T-helper 1 cell (primary cell): Measurements from ENCODE around the gene MYH11.
"Not testable (repeated sequence)": the region's sequence is repeated elsewhere in the genome, so short reads cannot be mapped to it uniquely, and the experiment has no call there.

Source experiments
- DNase-seq, 5 donors: peaks; one replicate each; pipeline ENCODE4 v3.0.0-alpha.2; 2012 to 2020

The MYH11 gene

DNA sequence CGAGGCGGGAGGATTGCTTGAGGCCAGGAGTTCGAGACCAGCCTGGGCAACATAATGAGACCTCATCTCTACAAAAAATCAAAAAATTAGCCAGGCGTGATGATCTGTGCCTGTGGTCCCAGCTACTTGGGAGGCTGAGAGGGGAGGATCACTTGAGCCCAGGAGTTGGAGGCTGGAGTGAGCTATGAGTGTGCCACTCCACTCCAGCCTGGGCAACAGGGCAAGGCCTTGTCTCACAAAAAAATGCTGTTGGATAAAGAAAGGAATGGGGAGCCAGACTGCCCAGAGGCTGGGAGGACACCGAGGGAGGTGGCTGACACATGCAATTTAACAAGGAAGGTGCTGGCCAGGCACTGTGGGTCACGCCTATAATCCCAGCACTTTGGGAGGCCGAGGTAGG is 47.5 kb downstream of the MYH11 start:
- DNase-seq, result not testable (repeated sequence)

DNA sequence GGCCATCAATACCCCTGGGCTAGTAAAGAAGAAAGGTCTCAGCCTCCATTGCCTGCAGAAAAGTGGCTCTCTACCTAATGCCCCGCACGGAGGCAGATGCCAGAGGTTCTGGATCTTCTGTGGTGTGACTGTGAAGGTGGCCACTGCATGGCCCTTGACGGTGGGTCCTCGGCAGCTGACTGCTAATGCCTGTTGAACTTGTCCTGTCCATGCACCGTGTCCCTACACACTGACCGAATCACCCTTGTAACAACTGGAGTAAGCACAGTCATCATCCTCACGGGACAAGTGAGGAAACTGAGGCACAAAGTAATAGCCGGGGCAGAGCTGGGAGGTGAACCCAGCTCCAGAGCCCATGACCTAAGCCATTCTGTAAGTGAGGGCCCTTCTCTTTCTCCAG is 48.8 kb downstream of the MYH11 start:
- no peak for DNase-seq

DNA sequence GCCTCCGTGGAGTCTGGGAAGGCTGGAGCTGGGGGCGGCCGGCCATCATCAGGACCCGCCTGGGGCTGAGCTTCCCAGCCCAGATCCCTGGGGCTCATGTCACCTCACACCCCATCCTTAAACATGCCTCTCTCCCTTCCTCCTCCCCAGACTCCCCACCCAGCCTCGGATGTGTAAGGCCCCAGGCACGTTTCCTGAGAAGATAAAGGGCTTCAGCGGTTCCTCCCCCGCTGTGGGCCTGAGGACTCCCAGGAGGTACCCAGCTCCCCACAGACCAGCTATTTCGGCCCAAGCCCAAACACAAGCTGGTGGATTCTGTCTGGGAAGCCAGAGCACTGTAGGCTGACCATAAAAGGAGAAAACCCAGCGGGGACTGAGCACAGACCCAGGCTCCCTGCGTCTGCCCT is 49.2 kb downstream of the MYH11 start:
- DNase-seq, result no peak

DNA sequence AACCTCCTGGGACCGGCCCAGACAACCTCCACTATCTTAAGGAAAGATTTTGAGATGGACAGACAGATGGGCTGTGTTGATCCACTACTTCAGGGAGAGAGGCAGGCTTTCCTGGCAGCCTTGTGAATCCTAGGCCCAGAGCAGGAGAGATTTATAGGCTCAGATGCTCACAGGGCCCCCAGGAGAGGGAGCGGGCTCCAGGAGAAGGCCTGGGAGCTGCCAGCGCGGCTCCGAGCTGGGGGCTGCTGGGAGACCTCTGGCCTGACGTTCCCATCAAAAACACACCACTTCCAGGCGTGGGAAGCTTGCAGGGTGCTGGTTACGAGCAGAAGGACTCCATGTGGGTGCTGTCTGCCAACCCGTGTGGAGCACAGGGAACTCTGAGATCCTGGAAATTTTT is 53.2 kb downstream of the MYH11 start:
- DNase-seq, result no peak

DNA sequence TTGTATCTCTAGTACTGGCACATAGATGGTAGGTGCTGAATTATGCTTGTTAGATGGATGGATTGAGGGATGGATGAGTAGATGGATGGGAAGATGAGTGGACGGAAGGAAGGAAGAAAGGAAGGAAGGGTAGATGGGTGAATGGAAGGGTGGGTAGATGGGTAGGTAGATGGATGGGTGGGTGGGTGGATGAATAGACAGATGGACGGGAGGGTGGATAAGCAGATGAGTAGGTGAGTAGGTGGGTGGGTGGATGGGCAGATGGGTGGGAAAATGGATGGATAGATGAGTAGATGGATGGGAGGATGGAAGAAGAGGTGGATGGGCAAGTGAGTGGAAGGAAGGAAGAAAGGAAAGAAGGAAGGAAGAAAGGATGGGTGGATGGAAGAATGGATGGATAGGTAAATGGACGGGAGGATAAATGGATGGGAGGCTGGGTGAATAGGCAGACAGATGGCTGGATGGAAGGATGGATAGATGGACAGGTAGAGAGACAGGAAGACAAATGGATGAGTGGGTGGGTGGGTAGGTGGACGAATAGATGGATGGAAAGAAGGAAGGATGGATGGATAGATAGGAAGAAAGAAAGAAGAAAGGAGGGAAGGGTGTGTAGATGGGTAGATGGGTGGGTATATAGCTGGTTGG is 56.9 kb downstream of the MYH11 start:
- DNase-seq, result no peak

DNA sequence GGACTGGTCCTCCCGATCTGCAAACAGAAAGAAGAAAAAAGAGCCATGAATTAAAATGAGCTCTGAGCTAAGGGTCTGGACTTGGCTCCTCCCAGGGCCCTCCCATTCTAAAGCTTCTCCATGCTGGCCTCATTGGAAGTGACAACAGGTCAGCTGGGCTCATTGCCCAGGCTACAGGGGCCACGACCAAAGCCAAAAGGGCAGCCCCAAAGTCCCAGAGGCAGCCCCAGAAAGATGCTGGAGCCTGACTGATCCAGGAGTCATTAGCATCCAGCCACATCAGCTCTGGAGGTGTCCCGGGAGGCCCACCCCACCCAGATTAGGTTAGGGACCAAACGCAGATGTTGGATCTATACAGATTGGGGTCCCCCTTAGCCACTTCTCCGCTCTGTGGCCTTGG is 58.2 kb downstream of the MYH11 start:
- no peak for DNase-seq

DNA sequence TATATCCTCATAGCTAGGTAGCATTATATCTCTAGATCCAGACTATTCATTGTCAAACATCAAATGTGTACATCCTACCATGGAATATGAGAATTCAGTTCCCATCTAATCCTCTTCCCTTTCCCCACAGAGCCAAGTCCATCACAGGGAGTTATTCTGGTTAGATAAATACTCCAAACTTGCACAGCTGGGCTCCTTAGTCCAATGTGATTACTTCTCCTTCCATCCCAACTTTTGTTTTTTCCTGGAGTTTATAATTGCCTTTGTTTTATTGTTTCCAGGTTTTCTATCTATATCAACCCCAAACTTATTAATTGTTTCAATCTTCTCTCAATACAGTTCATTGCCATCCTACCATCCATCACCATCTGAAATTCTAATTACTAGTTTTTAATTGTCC is 59.9 kb downstream of the MYH11 start:
- DNase-seq, result no peak

DNA sequence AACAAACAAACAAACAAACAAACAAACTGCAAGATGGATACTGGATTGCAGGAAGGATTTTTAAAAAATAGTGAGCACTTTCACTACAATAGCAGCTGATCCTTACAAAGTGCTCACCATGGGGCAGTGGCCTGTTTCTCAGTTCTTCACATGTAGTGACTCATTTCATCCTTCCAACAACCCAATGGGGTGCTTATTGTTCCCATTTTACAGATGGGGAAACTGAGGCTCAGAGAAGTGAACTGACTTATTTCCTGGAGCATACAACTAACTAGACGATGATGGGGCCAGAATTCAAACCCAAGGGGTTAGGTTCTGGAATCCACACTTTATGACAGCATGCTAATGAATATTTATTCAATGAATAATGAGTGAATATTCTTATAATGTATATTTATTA is 61.2 kb downstream of the MYH11 start:
- no peak for DNase-seq

DNA sequence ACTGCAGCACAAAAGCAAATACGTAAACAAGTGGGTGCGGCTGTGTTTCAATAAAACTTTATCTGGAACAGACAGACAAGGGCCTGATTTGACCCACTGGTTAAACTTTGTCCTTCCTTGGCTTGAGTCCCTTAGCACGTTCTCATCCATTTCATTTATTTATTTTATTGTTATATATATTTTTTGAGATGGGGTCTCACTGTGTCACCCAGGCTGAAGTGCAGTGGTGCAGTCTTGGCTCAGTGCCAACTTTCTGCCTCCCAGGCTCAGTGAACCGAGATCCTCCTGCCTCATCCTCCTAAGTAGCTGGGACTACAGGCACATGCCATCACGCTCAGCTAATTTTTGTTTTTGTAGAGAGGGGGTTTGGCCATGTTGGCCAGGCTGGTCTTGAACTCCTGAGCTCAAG is 64.3 kb downstream of the MYH11 start:
- no peak for DNase-seq

DNA sequence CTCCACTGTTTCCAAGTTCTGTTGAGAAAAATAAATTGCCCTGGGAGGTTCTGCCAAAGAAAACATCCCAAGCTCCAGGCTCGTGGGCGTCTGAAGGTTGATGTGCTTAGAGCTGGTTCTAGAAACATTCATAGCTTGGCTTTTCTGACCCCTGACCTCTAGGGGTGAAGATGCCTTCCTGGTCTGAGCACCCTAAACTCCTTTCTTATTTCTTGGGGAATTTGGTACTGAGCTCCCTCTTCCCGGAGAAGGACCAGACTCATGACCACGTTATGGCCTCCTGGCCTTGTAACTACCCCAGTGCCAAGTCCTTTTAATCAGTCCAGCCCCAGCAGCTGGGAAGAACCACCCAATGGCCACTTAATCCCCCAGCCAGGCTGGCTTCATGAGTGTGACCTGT is 66.4 kb downstream of the MYH11 start:
- no peak for DNase-seq

DNA sequence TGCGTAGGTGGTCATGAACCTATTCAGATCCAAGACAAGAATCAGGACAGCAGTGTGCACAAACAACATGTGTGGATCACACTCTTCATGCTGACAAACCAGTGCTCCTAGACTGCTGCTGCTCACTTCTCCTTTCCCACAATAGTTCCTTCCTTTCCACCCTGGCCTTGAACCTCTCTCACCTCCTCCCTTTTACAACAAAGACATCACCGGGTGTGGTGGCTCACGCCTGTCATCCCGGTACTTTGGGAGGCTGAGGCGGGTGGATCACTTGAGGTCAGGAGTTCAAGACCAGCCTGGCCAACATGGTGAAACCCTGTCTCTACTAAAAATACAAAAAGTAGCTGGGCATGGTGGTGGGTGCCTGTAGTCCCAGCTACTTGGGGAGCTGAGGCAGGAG is 67.0 kb downstream of the MYH11 start:
- not testable (repeated sequence) for DNase-seq

DNA sequence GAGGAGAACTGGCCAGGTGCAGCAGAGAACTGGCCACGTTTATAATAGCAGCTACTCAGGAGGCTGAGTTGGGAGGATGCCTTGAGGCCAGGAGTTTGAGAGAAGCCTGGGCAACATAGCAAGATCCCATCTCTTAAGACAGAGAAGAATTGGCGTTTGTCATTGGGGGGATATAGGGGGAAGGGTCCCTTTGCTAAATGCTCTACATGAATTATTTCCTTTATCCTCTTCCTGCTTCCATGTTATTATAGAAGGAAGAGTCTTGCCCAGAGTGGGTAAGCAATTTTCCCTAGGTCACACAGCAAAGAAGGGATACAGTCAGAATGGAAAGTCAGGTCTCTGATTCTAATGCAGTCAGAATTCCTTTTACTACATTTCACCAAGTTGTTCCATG is 68.0 kb downstream of the MYH11 start:
- DNase-seq, result no peak

DNA sequence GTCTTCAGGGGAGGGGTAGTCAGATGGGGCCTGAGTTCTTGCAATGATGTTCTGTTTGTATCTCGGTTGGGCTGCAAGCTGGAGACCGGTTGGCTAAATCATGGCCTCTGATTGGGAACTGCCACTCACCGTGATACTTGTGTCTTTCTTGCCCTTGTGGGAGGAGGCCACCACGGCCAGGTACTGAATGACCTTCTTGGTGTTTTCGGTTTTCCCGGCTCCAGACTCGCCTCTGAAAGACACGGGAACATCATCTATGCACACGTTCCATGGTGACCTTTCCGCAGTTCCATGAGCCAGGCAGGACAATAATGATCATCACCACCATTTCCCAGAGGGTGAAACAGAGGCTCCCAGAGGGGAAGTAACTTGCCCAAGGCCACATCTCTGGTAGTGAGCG is 70.3 kb downstream of the MYH11 start:
- DNase-seq, result no peak

DNA sequence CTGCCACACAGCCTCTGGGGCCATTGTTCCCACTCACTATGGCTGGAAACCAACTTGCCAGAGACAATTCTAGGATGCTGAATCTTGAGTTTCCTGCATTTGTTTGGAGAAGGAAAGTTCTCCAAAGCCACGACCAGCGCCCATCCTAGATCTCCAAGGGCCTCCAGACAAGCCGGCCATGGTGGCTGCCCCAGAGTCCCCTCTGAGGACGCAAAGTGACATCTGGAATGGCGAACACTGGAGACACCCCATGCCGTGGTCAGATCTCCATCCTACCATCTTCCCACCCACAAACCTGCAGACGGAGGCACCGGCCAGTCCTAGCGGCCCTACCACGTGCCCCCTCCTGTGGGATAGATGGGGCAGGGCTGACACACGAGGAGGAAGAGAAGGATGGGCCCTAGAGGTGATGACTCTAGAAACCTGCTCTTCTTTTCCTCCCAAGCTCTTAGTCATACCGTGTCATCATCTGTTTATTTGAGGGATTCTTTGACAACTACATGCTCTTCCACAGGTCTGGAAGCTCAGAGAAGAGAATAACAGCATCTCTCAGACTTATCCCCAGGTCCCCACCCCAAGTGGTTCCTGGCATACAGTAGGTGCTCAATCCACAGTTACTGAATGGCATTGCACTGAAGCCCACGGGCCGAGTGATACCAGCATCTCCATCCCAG is 71.3 kb downstream of the MYH11 start:
- DNase-seq, result no peak

DNA sequence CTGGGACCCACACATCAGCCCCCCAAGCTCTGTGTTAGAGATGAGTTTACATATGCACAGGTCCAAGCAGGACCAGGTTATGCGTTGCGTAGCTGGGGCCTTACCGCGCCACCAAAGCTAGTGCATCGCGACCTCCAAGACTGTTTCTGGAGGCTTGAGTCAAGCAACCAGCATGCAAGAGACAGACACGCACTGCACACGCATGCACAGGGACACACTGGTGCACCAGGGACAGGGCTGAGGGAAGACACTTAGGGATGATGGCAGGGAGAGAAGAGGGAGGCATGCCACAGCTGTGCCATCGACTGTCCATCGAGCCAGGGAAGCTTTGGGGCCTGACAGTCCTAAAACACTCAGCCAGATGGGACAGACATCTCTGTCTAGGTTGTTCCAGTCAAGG is 72.8 kb downstream of the MYH11 start:
- no peak for DNase-seq

DNA sequence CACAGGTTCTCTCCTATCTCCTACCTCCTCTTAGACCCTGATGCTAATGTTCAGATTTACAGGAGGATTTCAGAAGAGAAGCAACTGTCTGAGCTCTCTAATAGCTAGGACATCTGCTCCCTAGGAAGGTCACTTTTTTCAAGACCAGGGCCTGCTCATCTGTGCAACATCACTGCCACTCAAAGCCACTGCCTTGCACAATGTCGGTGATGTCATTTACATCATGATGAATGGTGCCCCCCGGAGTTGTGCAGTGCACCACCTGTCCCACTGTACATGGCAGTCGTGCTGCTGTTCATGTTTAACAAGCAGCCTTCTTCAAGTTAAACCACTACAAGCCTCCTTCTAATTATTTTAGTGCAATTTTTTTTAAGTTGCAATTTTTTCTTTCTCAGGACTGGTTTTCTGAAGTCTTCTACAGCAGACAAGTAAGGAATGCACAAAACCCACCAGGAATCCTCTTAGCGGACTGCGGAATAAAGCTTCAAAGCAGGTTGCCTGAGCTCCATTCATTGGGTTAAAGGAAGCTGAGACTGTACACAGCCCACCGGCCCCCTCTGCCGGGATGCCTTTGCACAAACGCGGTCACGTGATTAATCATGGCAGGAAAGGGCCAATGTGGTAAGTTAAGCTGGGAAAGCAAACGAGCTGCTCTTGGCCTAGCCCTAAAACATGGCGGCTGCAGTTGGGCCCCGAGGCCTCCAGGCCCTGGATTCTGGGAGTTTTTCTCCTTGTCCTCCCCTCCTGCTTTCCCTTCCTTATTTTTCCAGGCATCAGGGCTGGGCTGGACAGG is 74.1 kb downstream of the MYH11 start:
- no peak for DNase-seq

DNA sequence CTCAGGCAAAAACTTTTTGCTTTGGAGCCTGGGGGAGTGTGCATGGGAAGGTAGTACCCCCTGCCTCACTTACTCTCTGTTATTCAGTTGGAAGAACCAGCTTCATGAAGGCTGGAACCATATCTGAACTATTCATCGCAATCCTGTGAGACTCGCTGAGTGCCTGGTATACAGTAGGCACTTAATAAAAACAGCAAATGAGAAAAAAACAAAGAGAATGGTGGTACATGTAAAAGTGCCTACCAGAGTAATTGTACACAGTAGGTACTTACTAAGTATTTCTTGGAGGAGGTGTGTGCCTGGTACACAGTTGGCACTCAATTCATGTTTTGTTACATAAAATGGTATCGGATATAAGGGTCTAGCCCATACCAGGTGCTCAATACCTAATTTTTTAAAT is 75.2 kb downstream of the MYH11 start:
- no peak for DNase-seq

DNA sequence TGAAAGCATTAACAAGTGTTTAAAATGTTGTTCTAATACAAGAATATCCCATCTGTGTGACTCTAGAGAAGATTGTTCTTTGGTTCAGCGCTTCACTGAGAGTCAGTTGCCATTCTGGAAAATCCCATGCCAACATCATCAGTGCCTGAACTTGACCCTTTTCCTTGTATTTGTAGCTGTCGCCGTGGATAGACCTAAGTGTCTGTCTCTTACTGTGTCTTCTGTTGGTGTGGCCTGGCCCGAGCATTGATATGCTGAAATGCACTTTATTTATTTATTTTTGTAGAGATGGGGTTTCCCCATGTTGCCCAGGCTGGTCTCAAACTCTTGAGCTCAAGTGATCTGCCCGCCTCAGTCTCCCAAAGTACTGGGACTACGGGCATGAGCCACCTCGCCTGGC is 76.0 kb downstream of the MYH11 start:
- no peak for DNase-seq

DNA sequence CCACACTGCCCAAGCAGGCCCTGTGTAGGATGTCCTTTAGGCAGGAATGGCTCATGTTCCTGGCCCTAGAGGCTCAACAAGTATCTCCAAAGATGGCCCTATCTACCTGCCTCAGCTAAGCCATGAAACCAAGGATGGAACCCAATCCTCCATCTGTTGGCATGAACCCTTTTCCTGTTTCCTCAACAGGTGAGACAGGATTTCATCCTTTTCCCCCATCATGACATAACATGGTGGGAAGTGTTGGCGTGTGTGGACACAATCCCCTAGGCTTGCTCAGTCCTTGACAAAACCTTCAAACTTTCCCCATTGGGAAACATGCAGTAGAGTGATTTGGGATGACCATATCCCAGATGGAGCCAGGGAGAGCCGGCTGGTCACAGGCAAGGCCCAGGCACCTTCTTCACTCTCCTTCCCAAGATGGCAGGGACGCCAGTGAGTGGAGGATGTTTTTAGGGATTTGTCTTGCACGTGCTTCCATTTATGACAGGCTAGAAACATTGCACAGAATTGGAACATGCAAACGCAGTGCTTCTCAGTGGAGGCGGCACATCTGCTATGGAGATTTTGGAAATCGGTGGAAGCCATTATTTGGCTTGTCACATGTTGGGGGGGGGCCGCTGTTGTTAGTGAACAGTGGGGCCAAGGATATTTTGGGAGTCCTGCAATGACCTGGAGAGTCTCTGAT is 77.0 kb downstream of the MYH11 start:
- no peak for DNase-seq

DNA sequence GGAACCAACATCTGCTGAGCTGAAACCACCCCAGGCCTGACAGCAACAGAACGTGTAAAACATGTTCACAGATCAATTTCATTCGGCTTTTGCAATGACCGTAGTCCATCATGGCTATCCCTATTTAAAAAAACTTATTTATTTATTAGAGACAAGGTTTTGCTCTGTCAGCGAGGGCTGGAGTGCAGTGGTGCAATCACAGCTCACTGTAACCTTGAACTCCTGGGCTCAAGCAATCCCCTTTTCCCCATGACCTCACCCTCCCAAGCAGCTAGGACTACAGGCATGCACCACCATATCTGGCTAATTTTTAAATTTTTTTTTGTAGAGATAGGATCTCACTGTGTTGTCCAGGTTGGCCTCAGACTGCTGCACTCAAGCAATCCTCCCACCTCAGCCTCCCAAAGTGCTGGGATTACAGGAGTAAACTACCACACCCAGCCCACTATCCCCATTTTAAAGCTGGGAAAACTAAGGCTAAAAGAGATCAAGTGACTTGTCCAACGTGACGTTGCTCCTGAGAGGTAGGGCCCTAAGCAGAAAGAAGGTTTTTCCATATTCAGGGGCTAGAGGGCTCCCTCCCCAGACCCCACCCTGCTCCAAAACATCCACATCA is 77.7 kb downstream of the MYH11 start:
- DNase-seq, result no peak

DNA sequence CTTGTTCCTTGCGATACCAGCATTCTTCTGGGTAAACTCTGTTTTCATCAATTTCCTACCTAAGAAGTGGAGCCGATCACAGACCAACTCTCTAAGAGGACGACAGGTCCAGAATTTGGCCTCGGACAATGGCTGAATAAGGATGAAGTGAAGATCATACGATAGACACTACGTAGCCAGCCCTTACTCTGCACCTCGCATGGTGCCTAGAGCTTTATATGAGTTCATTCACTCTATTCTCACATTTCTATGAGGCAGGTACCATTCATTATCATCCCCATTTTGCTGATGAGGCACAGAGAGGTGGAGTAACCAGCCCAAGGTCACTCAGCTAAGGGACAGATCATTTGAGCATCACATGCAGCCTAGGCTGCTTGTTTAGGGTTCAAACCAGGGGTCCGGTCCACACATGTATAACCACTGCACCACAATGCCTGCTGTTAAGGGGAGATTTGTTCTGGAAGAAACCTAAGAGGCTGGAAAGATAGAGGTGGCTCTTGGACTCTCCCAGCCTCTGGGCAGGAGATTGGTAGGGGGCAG is 78.6 kb downstream of the MYH11 start:
- no peak for DNase-seq

DNA sequence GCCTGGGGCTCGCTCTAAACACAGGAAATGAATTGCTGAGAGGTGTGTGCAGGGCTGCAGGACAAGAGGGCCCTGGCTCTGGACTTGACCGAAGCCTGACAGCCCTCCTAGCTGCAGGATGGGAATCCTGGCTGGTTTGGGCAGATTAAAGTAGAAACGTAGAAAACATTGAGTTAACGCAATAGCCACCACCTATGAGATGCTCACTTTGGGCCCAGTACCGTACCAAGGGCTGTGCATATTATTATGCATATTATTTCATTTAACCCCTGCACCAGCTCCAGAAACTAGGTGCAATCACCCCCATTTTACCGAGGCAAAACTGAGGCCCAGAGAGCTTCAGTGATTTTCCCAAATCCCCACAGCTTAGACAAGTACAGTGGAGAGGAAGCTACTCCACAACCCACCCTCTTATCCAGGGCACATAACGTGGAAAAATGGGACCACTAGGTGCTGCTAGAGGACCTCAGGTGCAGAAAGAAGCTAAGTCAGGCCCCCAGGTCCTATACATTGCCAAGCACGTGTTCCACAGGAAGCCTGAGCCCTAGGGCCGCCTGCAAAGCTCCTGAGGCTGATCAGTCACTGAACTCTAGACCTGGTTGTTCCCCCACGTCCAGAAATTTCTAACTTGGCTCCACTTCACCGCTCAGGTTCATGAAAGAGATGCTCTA is 79.2 kb downstream of the MYH11 start:
- peak in 1 of 5 donors; percentile 23 for DNase-seq
